ENCODE results near the gene SLC39A2.
"Not testable (repeated sequence)": the region's sequence is repeated elsewhere in the genome, so short reads cannot be mapped to it uniquely, and the experiment has no call there.

The SLC39A2 gene

DNA sequence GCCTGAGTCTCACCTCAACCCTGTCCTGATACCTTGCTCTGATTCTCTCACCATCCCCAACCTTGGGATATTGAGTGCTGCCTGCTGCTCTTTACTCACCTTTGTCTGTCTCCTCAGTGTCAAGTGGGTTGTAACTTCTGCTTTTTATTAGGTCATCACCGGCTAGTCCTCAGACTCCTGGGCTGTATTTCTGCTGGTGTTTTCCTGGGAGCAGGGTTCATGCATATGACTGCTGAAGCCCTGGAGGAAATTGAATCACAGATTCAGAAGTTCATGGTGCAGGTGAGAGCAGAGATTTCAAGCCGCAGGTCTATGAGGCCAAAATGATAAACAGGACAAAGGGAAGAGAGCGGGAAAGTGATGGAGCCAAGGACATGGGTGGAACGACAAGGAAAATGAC is 498 bp downstream of the SLC39A2 start:
- no peaks in the 10 kb centered on the region for H3K79me1 ChIP-seq (ENCODE audit: low read depth, low read length)
- peaks cover 17 to 34% of the 10 kb centered on the region in 2 donors for H3K36me3 ChIP-seq (replicated peaks in 1 of 2; ENCODE audit: control insufficient read depth in 2 of 2, insufficient read depth in 2 of 2, low read length in 2 of 2)
- no peak overlapping the region for H4K8ac ChIP-seq (ENCODE audit: low read depth, low read length)
- H2AK5ac ChIP-seq (ENCODE audit: low read depth, low read length), result no peak overlapping the region
- H3K18ac ChIP-seq (ENCODE audit: low read length), result no peak overlapping the region
- H3K27me3 ChIP-seq (ENCODE audit: control insufficient read depth in 3 of 3, insufficient read depth in 3 of 3, low read depth in 1 of 3, low read length in 3 of 3), result no peaks in the 10 kb centered on the region
- H3K4me2 ChIP-seq (ENCODE audit: insufficient read depth, low read length, poor library complexity, severe bottlenecking), result no peak overlapping the region
- no peak overlapping the region for H3K27ac ChIP-seq (replicated peaks; ENCODE audit: low read length)
- DNase-seq (ENCODE audit: low spot score), result no peak
- H2BK5ac ChIP-seq (ENCODE audit: low read length), result no peak overlapping the region
- H3K9me3 ChIP-seq (replicated peaks in 1 of 2; ENCODE audit: control insufficient read depth in 2 of 2, insufficient read depth in 1 of 2, low read depth in 1 of 2, low read length in 2 of 2), result no peaks in the 10 kb centered on the region
- H2BK120ac ChIP-seq (ENCODE audit: low read depth, low read length), result no peak overlapping the region
- H3K4me3 ChIP-seq (ENCODE audit: low read length in 2 of 2), result no peak overlapping the region
- WGBS, 2 donors (ENCODE audit: extremely low coverage in 2 of 2, insufficient read length in 2 of 2, insufficient replicate concordance in 1 of 2), result no CpG with 5 or more reads among the region's 4 CpGs
- no peak overlapping the region for H3K14ac ChIP-seq (ENCODE audit: low read length)
- no peak overlapping the region for H3K4ac ChIP-seq (ENCODE audit: low read length)
- no peak overlapping the region for H3K9ac ChIP-seq (ENCODE audit: low read depth, low read length, poor library complexity)
- H2AFZ ChIP-seq (ENCODE audit: low read length), result no peak overlapping the region
- no peak overlapping the region for H4K91ac ChIP-seq (ENCODE audit: low read depth, low read length, poor library complexity)
- no peak overlapping the region for H2BK12ac ChIP-seq (ENCODE audit: low read length)
- no peak overlapping the region for H2BK15ac ChIP-seq (ENCODE audit: low read length)
- peaks cover 0 to 4% of the 10 kb centered on the region in 2 donors for H3K4me1 ChIP-seq (ENCODE audit: control insufficient read depth in 2 of 2, insufficient read depth in 1 of 2, low read depth in 1 of 2, low read length in 2 of 2)
- no peak overlapping the region for H3K23ac ChIP-seq (ENCODE audit: low read depth, low read length, poor library complexity)

- no peak overlapping the region for H2BK15ac ChIP-seq (ENCODE audit: low read length)
- DNase-seq (ENCODE audit: low spot score), result no peak
- H2AFZ ChIP-seq (ENCODE audit: low read length), result no peak overlapping the region
- no peak overlapping the region for H3K4me2 ChIP-seq (ENCODE audit: insufficient read depth, low read length, poor library complexity, severe bottlenecking)
- no peak overlapping the region for H2BK120ac ChIP-seq (ENCODE audit: low read depth, low read length)
- WGBS, 2 donors (ENCODE audit: extremely low coverage in 2 of 2, insufficient read length in 2 of 2, insufficient replicate concordance in 1 of 2), result no CpG with 5 or more reads among the region's 7 CpGs
- no peaks in the 10 kb centered on the region for H3K9me3 ChIP-seq (replicated peaks in 1 of 2; ENCODE audit: control insufficient read depth in 2 of 2, insufficient read depth in 1 of 2, low read depth in 1 of 2, low read length in 2 of 2)
- H3K14ac ChIP-seq (ENCODE audit: low read length), result no peak overlapping the region
- H2BK12ac ChIP-seq (ENCODE audit: low read length), result no peak overlapping the region
- H3K4ac ChIP-seq (ENCODE audit: low read length), result no peak overlapping the region
- peaks cover 4 to 17% of the 10 kb centered on the region in 2 donors for H3K36me3 ChIP-seq (replicated peaks in 1 of 2; ENCODE audit: control insufficient read depth in 2 of 2, insufficient read depth in 2 of 2, low read length in 2 of 2)
- H3K27me3 ChIP-seq (ENCODE audit: control insufficient read depth in 3 of 3, insufficient read depth in 3 of 3, low read depth in 1 of 3, low read length in 3 of 3), result no peaks in the 10 kb centered on the region
- no peak overlapping the region for H2AK5ac ChIP-seq (ENCODE audit: low read depth, low read length)
- H3K9ac ChIP-seq (ENCODE audit: low read depth, low read length, poor library complexity), result no peak overlapping the region
- H3K27ac ChIP-seq (replicated peaks; ENCODE audit: low read length), result no peak overlapping the region
- no peak overlapping the region for H4K91ac ChIP-seq (ENCODE audit: low read depth, low read length, poor library complexity)
- H3K23ac ChIP-seq (ENCODE audit: low read depth, low read length, poor library complexity), result no peak overlapping the region
- no peak overlapping the region for H2BK5ac ChIP-seq (ENCODE audit: low read length)
- no peak overlapping the region for H4K8ac ChIP-seq (ENCODE audit: low read depth, low read length)
- no peaks in the 10 kb centered on the region for H3K79me1 ChIP-seq (ENCODE audit: low read depth, low read length)
- peaks cover 0 to 4% of the 10 kb centered on the region in 2 donors for H3K4me1 ChIP-seq (ENCODE audit: control insufficient read depth in 2 of 2, insufficient read depth in 1 of 2, low read depth in 1 of 2, low read length in 2 of 2)
- H3K18ac ChIP-seq (ENCODE audit: low read length), result no peak overlapping the region
- H3K4me3 ChIP-seq (ENCODE audit: low read length in 2 of 2), result peak overlapping the region in 1 of 2 donors; percentile 4
Measured at GRCh38 chr14:21001218-21001617, 2.1 kb downstream of the SLC39A2 start.

DNA sequence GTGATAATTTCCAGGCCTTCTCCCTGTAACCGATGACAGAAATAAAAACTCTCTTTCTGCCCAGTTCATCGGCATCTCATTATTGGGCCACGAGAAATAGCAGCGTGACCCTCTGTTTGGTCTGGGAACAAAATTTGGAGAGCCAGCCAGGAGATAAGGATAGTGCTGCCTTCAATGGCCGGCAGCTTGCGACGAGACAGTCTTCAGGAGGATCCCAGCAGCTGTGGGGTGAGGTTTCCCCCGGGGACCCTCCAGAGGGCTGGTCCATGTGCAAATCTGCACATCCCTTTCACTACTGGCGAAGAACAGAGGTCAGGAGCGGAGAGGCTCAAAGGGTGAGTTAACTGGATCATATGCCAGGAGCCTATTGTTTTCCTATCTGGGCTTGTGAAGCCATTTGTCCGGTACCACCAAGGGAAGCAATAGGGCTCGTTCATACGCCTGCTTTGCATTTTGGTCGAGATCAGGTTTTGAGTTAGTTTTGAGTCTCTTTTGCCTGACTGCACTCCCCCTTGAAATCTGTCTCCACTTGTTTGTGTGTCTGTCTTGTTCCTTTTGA is 4.8 kb downstream of the SLC39A2 start:
- peak overlapping the region; percentile 56 for H3K4ac ChIP-seq (ENCODE audit: low read length)
- peaks cover 0 to 5% of the 10 kb centered on the region in 2 donors for H3K4me1 ChIP-seq (ENCODE audit: control insufficient read depth in 2 of 2, insufficient read depth in 1 of 2, low read depth in 1 of 2, low read length in 2 of 2)
- no peak for DNase-seq (ENCODE audit: low spot score)
- no peaks in the 10 kb centered on the region for H3K36me3 ChIP-seq (replicated peaks in 1 of 2; ENCODE audit: control insufficient read depth in 2 of 2, insufficient read depth in 2 of 2, low read length in 2 of 2)
- peak overlapping the region; percentile 34 for H2BK15ac ChIP-seq (ENCODE audit: low read length)
- peak overlapping the region; percentile 36 for H3K18ac ChIP-seq (ENCODE audit: low read length)
- no peaks in the 10 kb centered on the region for H3K79me1 ChIP-seq (ENCODE audit: low read depth, low read length)
- H2BK120ac ChIP-seq (ENCODE audit: low read depth, low read length), result no peak overlapping the region
- H3K9ac ChIP-seq (ENCODE audit: low read depth, low read length, poor library complexity), result no peak overlapping the region
- no peaks in the 10 kb centered on the region for H3K27me3 ChIP-seq (ENCODE audit: control insufficient read depth in 3 of 3, insufficient read depth in 3 of 3, low read depth in 1 of 3, low read length in 3 of 3)
- no peak overlapping the region for H3K27ac ChIP-seq (replicated peaks; ENCODE audit: low read length)
- no peak overlapping the region for H3K4me2 ChIP-seq (ENCODE audit: insufficient read depth, low read length, poor library complexity, severe bottlenecking)
- no peak overlapping the region for H3K23ac ChIP-seq (ENCODE audit: low read depth, low read length, poor library complexity)
- no peak overlapping the region for H2BK12ac ChIP-seq (ENCODE audit: low read length)
- no peak overlapping the region for H3K14ac ChIP-seq (ENCODE audit: low read length)
- H2AFZ ChIP-seq (ENCODE audit: low read length), result peak overlapping the region; percentile 69
- no peak overlapping the region for H4K91ac ChIP-seq (ENCODE audit: low read depth, low read length, poor library complexity)
- H2AK5ac ChIP-seq (ENCODE audit: low read depth, low read length), result no peak overlapping the region
- H4K8ac ChIP-seq (ENCODE audit: low read depth, low read length), result no peak overlapping the region
- no peak overlapping the region for H3K4me3 ChIP-seq (ENCODE audit: low read length in 2 of 2)
- H2BK5ac ChIP-seq (ENCODE audit: low read length), result no peak overlapping the region
- no CpG with 5 or more reads among the region's 14 CpGs for WGBS, 2 donors (ENCODE audit: extremely low coverage in 2 of 2, insufficient read length in 2 of 2, insufficient replicate concordance in 1 of 2)
- H3K9me3 ChIP-seq (replicated peaks in 1 of 2; ENCODE audit: control insufficient read depth in 2 of 2, insufficient read depth in 1 of 2, low read depth in 1 of 2, low read length in 2 of 2), result no peaks in the 10 kb centered on the region

DNA sequence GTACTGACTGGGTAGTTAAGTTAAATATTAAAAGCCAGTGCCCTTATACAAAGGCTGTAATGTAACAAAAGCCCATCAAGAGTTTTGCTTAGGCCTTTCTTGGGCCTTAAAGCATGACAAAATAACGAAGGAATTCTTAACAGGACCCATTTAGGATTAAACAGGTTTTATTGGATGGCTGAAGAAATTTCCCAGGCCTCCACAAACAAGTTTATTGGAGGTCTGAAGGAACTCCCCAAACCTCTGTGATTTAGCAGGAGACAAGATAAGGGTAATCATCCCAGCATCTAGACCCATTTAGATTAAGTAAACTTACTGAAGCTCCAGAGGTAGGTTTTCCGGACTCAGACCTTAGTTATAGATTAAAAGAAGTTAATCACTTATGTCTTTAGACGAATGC is 10.6 kb downstream of the SLC39A2 start:
- not testable (repeated sequence) for H2BK5ac ChIP-seq (ENCODE audit: low read length); DNase-seq (ENCODE audit: low spot score); H3K36me3 ChIP-seq (replicated peaks in 1 of 2; ENCODE audit: control insufficient read depth in 2 of 2, insufficient read depth in 2 of 2, low read length in 2 of 2); H3K4me1 ChIP-seq (ENCODE audit: control insufficient read depth in 2 of 2, insufficient read depth in 1 of 2, low read depth in 1 of 2, low read length in 2 of 2); H2AK5ac ChIP-seq (ENCODE audit: low read depth, low read length); H3K79me1 ChIP-seq (ENCODE audit: low read depth, low read length); H3K18ac ChIP-seq (ENCODE audit: low read length); H2BK15ac ChIP-seq (ENCODE audit: low read length); H3K4me3 ChIP-seq (ENCODE audit: low read length in 2 of 2); H2BK120ac ChIP-seq (ENCODE audit: low read depth, low read length); H3K4me2 ChIP-seq (ENCODE audit: insufficient read depth, low read length, poor library complexity, severe bottlenecking); H3K4ac ChIP-seq (ENCODE audit: low read length); H4K91ac ChIP-seq (ENCODE audit: low read depth, low read length, poor library complexity); H4K8ac ChIP-seq (ENCODE audit: low read depth, low read length); H3K9ac ChIP-seq (ENCODE audit: low read depth, low read length, poor library complexity); H3K14ac ChIP-seq (ENCODE audit: low read length); H2BK12ac ChIP-seq (ENCODE audit: low read length); H3K23ac ChIP-seq (ENCODE audit: low read depth, low read length, poor library complexity); H3K9me3 ChIP-seq (replicated peaks in 1 of 2; ENCODE audit: control insufficient read depth in 2 of 2, insufficient read depth in 1 of 2, low read depth in 1 of 2, low read length in 2 of 2)
- Histone ChIP-seq H3K27ac (replicated peaks; ENCODE audit: low read length) (peak overlapping the region; percentile 55), H2AFZ (ENCODE audit: low read length) (peak overlapping the region; percentile 69), H3K27me3 (ENCODE audit: control insufficient read depth in 3 of 3, insufficient read depth in 3 of 3, low read depth in 1 of 3, low read length in 3 of 3) (peaks cover 0 to 11% (median 0%) of the 10 kb centered on the region in 3 experiments)
- no CpG with 5 or more reads among the region's 3 CpGs for WGBS, 2 donors (ENCODE audit: extremely low coverage in 2 of 2, insufficient read length in 2 of 2, insufficient replicate concordance in 1 of 2)

Data from neuronal stem cell (in vitro differentiated cells).